ENCODE data around the gene DNAH7. TPM values are rescaled to one million over a fixed set of nuclear protein-coding genes. Genes with fewer than 3 reads are reported as not detected.

Gene DNAH7
- total and polyA plus RNA-seq, 2 of the 4 experiments (the other 2 are of a cell fraction): 0.22 to 0.36 TPM

GRCh38 chr2:196018037-196018436 lies 50.6 kb downstream of the DNAH7 start:
- Histone ChIP-seq H3K4me3 (ENCODE audit: insufficient read depth, low read depth, low read length) (no peak overlapping the region), H2BK5ac (ENCODE audit: low read depth, low read length, poor library complexity, severe bottlenecking) (no peak overlapping the region), H4K8ac (ENCODE audit: low read depth in 2 of 2, low read length in 2 of 2) (no peak overlapping the region), H2AK5ac (ENCODE audit: low read depth, low read length) (no peak overlapping the region), H3K14ac (replicated peaks; ENCODE audit: low read depth, low read length) (no peak overlapping the region), H3K9me1 (ENCODE audit: insufficient read depth, low read length) (no peaks in the 10 kb centered on the region), H3K36me3 (ENCODE audit: control insufficient read depth, insufficient read depth, low read length) (no peaks in the 10 kb centered on the region), H3K18ac (ENCODE audit: low read depth, low read length) (no peak overlapping the region), H2AK9ac (replicated peaks; ENCODE audit: low read depth, low read length, poor library complexity) (no peak overlapping the region), H2BK20ac (ENCODE audit: low read depth, low read length) (no peak overlapping the region), H3K4me1 (ENCODE audit: control insufficient read depth, insufficient read depth, low read length) (no peaks in the 10 kb centered on the region), H3K56ac (ENCODE audit: extremely low read depth, insufficient read depth, low read length) (no peak overlapping the region), H3K27me3 (ENCODE audit: control insufficient read depth, insufficient read depth, low read length) (no peaks in the 10 kb centered on the region; the same call in 1 of the 2 replicates), H3K9me3 (ENCODE audit: control insufficient read depth, insufficient read depth, low read length) (no peaks in the 10 kb centered on the region), H2BK15ac (ENCODE audit: low read depth, low read length) (no peak overlapping the region), H3K9ac (ENCODE audit: low read depth, low read length) (no peak overlapping the region), H4K20me1 (ENCODE audit: insufficient read depth, low read length) (no peaks in the 10 kb centered on the region), H3K23ac (ENCODE audit: low read depth, low read length) (no peak overlapping the region), H3K27ac (ENCODE audit: insufficient read depth, low read length) (no peak overlapping the region), H2BK120ac (ENCODE audit: low read depth, low read length) (no peak overlapping the region), H4K5ac (ENCODE audit: low read depth, low read length) (no peak overlapping the region), H3K4me2 (ENCODE audit: low read depth, low read length) (no peak overlapping the region), H3K79me1 (ENCODE audit: low read depth in 1 of 2, low read length in 2 of 2) (no peaks in the 10 kb centered on the region), H4K91ac (ENCODE audit: insufficient read depth, low read depth, low read length) (no peak overlapping the region), H3K4ac (ENCODE audit: low read depth, low read length) (no peak overlapping the region), H2AFZ (replicated peaks; ENCODE audit: low read length, poor library complexity) (no peak overlapping the region)
- ATAC-seq (ENCODE audit: low read depth): no peak
- no CpG with 5 or more reads among the region's 2 CpGs for WGBS, 2 experiments (ENCODE audit: extremely low coverage in 2 of 2, insufficient read length in 1 of 2)
- ChIA-PET POLR2A (ENCODE audit: unreplicated experiment) (no interaction called here), CTCF (no interaction called here)
- no TSS peak for BruUV-seq (replicated peaks)
- in situ Hi-C loops (cut with MboI; ENCODE audit: low sequenced_read_pairs): no loop called here
- TF ChIP-seq RAD21 (IDR thresholded peaks at IDR 0.05; ENCODE audit: low read length): no peak
- no peak for DNase-seq
- intact Hi-C loops (cut with micrococcal nuclease): no loop called here
- dilution Hi-C loops (cut with HindIII; ENCODE audit: low sequenced_read_pairs, unreplicated experiment): no loop called here

All from IMR-90 (cell line).